Gastroesophageal sphincter (tissue), 4 donors: ENCODE measurements around the gene GRID1. TPM values are rescaled to one million over a fixed set of nuclear protein-coding genes. Genes with fewer than 3 reads are reported as not detected.

Experiments used
- ATAC-seq: fragments of 150-250 bp; one replicate; pipeline ENCODE4 v1.9.1; 2016; ENCODE audit warnings: mild to moderate bottlenecking, moderate library complexity
- H3K27ac ChIP-seq, 4 donors: fragments of 200-600 bp; sonication (generic) in 3 of 4; 1 replicate in 3 of 4; 2 replicates in 1 of 4; pipeline ENCODE4 v1.5.1; 2016 to 2019
- H3K27me3 ChIP-seq: fragments of 200-600 bp; sonication (generic); one replicate; pipeline ENCODE4 v1.5.1; 2019
- H3K36me3 ChIP-seq, 2 donors: fragments of 200-600 bp; sonication (generic); one replicate each; pipeline ENCODE4 v1.5.1; 2019; ENCODE audit warnings: control low read depth in 1 of 2
- H3K4me1 ChIP-seq, 3 donors: fragments of 200-600 bp; sonication (generic); 1 replicate in 2 of 3; 2 replicates in 1 of 3; pipeline ENCODE4 v1.5.1; 2016 to 2019; ENCODE audit warnings: control low read depth in 2 of 3
- H3K4me3 ChIP-seq, 2 donors: fragments of 200-600 bp; sonication (generic); one replicate each; pipeline ENCODE4 v1.5.1; 2019; ENCODE audit warnings: mild to moderate bottlenecking in 1 of 2, moderate library complexity in 1 of 2
- H3K9me3 ChIP-seq, 3 donors: fragments of 200-600 bp; sonication (generic); one replicate each; pipeline ENCODE4 v1.5.1; 2017 to 2019; ENCODE audit warnings: control low read depth in 2 of 3
- EP300 ChIP-seq: sonication (generic); formaldehyde crosslinking; IDR thresholded peaks from one replicate; pipeline ENCODE4 v1.6.1; 2017; ENCODE audit warnings: antibody characterized with exemption, mild to moderate bottlenecking
- POLR2A ChIP-seq, 2 donors: fragments of 450-650 bp; IDR thresholded peaks; one replicate each; pipeline ENCODE4 v1.6.1; 2017; ENCODE audit warnings: antibody characterized with exemption in 2 of 2, mild to moderate bottlenecking in 2 of 2, moderate library complexity in 1 of 2
- POLR2AphosphoS5 ChIP-seq: sonication (generic); formaldehyde crosslinking; IDR thresholded peaks from one replicate; pipeline ENCODE4 v1.6.1; 2017; ENCODE audit warnings: antibody characterized with exemption
- WGBS, 2 donors: methylation state at CpG; one replicate each; pipeline ENCODE4 v1.1.5; 2018; ENCODE audit warnings: low coverage in 1 of 2; 5-methylcytosine and 5-hydroxymethylcytosine counted together
- total RNA-seq, 4 donors: library from RNA; depleted of rRNA; stranded (reverse); fragments of >200 nt; gene quantifications; one replicate each; pipeline ENCODE4 v1.1.0, GENCODE V29; 2016
- TF ChIP-seq, protein P1 (sequence below), 4 experiments: fragments of 200-600 bp in 2 of 4; fragments of 450-650 bp in 2 of 4; sonication (generic) in 1 of 4; IDR thresholded peaks; one replicate each; pipeline ENCODE4 v1.5.1; 2017 to 2019; ENCODE audit warnings: antibody characterized with exemption in 4 of 4, mild to moderate bottlenecking in 2 of 4, moderate library complexity in 2 of 4

Gene GRID1
- total RNA-seq, 4 donors from 2014 or later: 1.2 to 2.7 (median 1.7) TPM

DNA sequence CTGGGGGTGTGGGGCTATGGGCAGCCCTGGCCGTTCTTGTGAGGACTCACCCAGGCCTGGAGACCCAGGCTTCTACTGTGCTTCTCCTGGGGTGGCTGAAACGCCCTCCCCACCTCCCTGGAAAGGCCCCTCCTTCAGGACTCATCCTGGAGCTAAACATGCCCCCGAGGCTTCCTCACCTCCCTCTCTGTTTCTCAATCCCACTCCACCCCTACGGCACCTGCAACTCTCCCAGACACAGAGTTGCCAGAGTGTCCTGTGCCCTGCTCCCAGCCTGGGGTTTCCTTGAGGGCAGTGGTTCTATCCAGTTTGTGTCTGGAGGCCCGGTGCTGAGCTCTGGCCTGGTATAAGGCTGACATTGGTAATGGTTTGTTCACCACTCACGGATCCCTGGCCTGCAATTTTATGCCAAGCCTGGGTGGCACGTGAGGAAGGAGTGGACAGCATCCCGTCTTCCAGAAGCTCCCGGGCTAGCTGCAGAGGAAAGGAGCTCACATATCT is 68.0 kb downstream of the GRID1 start:
- no peaks in the 10 kb centered on the region for H3K36me3 ChIP-seq
- no peak for ATAC-seq
- H3K27me3 ChIP-seq: peaks cover 18% of the 10 kb centered on the region
- WGBS, 2 donors: 40 to 55% methylated on average over 1 to 2 of the region's 9 CpGs
- no peak overlapping the region for H3K27ac ChIP-seq
- H3K4me1 ChIP-seq: no peaks in the 10 kb centered on the region
- no peak overlapping the region for H3K4me3 ChIP-seq
- no peaks in the 10 kb centered on the region for H3K9me3 ChIP-seq
- TF ChIP-seq POLR2AphosphoS5 (no peak), POLR2A (IDR thresholded peaks at IDR 0.05) (no peak), EP300 (no peak)
- TF ChIP-seq, protein P1, sequence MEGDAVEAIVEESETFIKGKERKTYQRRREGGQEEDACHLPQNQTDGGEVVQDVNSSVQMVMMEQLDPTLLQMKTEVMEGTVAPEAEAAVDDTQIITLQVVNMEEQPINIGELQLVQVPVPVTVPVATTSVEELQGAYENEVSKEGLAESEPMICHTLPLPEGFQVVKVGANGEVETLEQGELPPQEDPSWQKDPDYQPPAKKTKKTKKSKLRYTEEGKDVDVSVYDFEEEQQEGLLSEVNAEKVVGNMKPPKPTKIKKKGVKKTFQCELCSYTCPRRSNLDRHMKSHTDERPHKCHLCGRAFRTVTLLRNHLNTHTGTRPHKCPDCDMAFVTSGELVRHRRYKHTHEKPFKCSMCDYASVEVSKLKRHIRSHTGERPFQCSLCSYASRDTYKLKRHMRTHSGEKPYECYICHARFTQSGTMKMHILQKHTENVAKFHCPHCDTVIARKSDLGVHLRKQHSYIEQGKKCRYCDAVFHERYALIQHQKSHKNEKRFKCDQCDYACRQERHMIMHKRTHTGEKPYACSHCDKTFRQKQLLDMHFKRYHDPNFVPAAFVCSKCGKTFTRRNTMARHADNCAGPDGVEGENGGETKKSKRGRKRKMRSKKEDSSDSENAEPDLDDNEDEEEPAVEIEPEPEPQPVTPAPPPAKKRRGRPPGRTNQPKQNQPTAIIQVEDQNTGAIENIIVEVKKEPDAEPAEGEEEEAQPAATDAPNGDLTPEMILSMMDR (IDR thresholded peaks at IDR 0.05): no peak

DNA sequence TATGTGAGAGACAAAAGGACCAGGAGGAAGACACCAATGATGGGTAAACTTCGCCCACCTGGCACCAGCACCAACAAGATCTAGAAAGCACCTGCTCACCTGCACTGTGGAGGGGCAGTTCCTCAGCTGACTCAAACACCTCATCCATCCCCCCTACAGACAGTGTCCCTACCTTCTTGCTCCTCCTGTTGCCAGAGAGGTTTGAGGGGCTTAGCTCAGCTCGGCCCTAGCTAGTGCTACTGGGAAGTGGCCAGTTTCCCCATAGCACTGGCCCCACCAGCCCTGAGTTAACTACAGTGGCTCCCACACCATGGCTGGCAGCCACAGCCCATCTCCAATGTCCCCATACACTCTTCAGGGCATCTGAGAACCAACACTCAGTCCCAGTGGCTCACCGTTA is 70.8 kb downstream of the GRID1 start:
- peaks cover 13% of the 10 kb centered on the region for H3K27me3 ChIP-seq
- TF ChIP-seq, protein P1 (IDR thresholded peaks at IDR 0.05): no peak
- TF ChIP-seq POLR2AphosphoS5 (no peak), EP300 (no peak), POLR2A (IDR thresholded peaks at IDR 0.05) (no peak)
- WGBS, 2 donors: 88 to 100% methylated on average over 1 of the region's 3 CpGs
- no peaks in the 10 kb centered on the region for H3K4me1 ChIP-seq
- ATAC-seq: no peak
- H3K4me3 ChIP-seq: no peak overlapping the region
- no peaks in the 10 kb centered on the region for H3K9me3 ChIP-seq
- H3K27ac ChIP-seq: no peak overlapping the region
- no peaks in the 10 kb centered on the region for H3K36me3 ChIP-seq

- 87 to 92% methylated on average over 11 to 14 of the region's 14 CpGs for WGBS, 2 donors
- no peak overlapping the region for H3K27ac ChIP-seq
- TF ChIP-seq, protein P1 (IDR thresholded peaks at IDR 0.05): no peak
- TF ChIP-seq EP300 (no peak), POLR2AphosphoS5 (no peak), POLR2A (IDR thresholded peaks at IDR 0.05) (no peak)
- H3K9me3 ChIP-seq: no peaks in the 10 kb centered on the region
- H3K4me3 ChIP-seq: no peak overlapping the region
- H3K4me1 ChIP-seq: no peaks in the 10 kb centered on the region
- no peak for ATAC-seq
- peaks cover 13% of the 10 kb centered on the region for H3K27me3 ChIP-seq
- H3K36me3 ChIP-seq: no peaks in the 10 kb centered on the region
Observed at GRCh38 chr10:86295351-86295750, 71.2 kb downstream of the GRID1 start.

- 76 to 82% methylated on average over 6 to 14 of the region's 16 CpGs for WGBS, 2 donors
- ATAC-seq: no peak
- H3K36me3 ChIP-seq: no peaks in the 10 kb centered on the region
- H3K27me3 ChIP-seq: peaks cover 13% of the 10 kb centered on the region
- H3K27ac ChIP-seq: no peak overlapping the region
- TF ChIP-seq, protein P1 (IDR thresholded peaks at IDR 0.05): no peak
- TF ChIP-seq POLR2AphosphoS5 (no peak), POLR2A (IDR thresholded peaks at IDR 0.05) (no peak), EP300 (no peak)
- no peaks in the 10 kb centered on the region for H3K4me1 ChIP-seq
- H3K9me3 ChIP-seq: no peaks in the 10 kb centered on the region
- no peak overlapping the region for H3K4me3 ChIP-seq
Observed at GRCh38 chr10:86294346-86295265, 72.0 kb downstream of the GRID1 start.

- ATAC-seq: no peak
- TF ChIP-seq, protein P1 (IDR thresholded peaks at IDR 0.05): no peak
- TF ChIP-seq EP300: no peak
- TF ChIP-seq POLR2AphosphoS5: no peak
- TF ChIP-seq POLR2A (IDR thresholded peaks at IDR 0.05): no peak
- no peak overlapping the region for H3K27ac ChIP-seq
- H3K4me3 ChIP-seq: no peak overlapping the region
- 0 to 56% methylated on average over 1 to 2 of the region's 2 CpGs for WGBS, 2 donors
- H3K27me3 ChIP-seq: peaks cover 13% of the 10 kb centered on the region
- H3K36me3 ChIP-seq: no peaks in the 10 kb centered on the region
- no peaks in the 10 kb centered on the region for H3K9me3 ChIP-seq
- no peaks in the 10 kb centered on the region for H3K4me1 ChIP-seq
Observed at GRCh38 chr10:86293396-86293791, 73.2 kb downstream of the GRID1 start.
